Activated naive CD4-positive, alpha-beta T cell treated with anti-CD3 and anti-CD28 coated beads, Interleukin-2, amount 50 U/mL, for 24 hours (primary cell): ENCODE results near the gene RTN3.

Experiments used
- H3K27ac Mint-ChIP-seq: one replicate; pipeline ENCODE4 v1.8.0; 2021; ENCODE audit warnings: mild to moderate bottlenecking, mixed read lengths
- H3K27me3 Mint-ChIP-seq: one replicate; pipeline ENCODE4 v1.8.0; 2021; ENCODE audit warnings: mixed read lengths
- H3K36me3 Mint-ChIP-seq: one replicate; pipeline ENCODE4 v1.8.0; 2021; ENCODE audit warnings: mixed read lengths
- H3K4me1 Mint-ChIP-seq: one replicate; pipeline ENCODE4 v1.8.0; 2021; ENCODE audit warnings: mixed read lengths
- H3K4me3 Mint-ChIP-seq: one replicate; pipeline ENCODE4 v1.8.0; 2021; ENCODE audit warnings: mild to moderate bottlenecking, mixed read lengths
- H3K9me3 Mint-ChIP-seq: one replicate; pipeline ENCODE4 v1.8.0; 2021; ENCODE audit warnings: mixed read lengths

The RTN3 gene

GRCh38 chr11:63708764-63709163 lies 27.5 kb downstream of the RTN3 start:
- peaks cover 7% of the 10 kb centered on the region for H3K36me3 Mint-ChIP-seq
- H3K4me3 Mint-ChIP-seq: no peak overlapping the region
- H3K4me1 Mint-ChIP-seq: peaks cover 14% of the 10 kb centered on the region
- H3K27me3 Mint-ChIP-seq: no peaks in the 10 kb centered on the region
- H3K9me3 Mint-ChIP-seq: no peaks in the 10 kb centered on the region
- H3K27ac Mint-ChIP-seq: no peak overlapping the region

- H3K36me3 Mint-ChIP-seq: peaks cover 7% of the 10 kb centered on the region
- no peak overlapping the region for H3K27ac Mint-ChIP-seq
- peaks cover 14% of the 10 kb centered on the region for H3K4me1 Mint-ChIP-seq
- H3K4me3 Mint-ChIP-seq: no peak overlapping the region
- H3K9me3 Mint-ChIP-seq: no peaks in the 10 kb centered on the region
- no peaks in the 10 kb centered on the region for H3K27me3 Mint-ChIP-seq
These were observed 28.1 kb downstream of the RTN3 start for GRCh38 chr11:63709336-63709884.

- Mint-ChIP-seq H3K36me3 (peaks cover 5% of the 10 kb centered on the region), H3K4me1 (peaks cover 15% of the 10 kb centered on the region), H3K27me3 (no peaks in the 10 kb centered on the region), H3K4me3 (no peak overlapping the region), H3K9me3 (no peaks in the 10 kb centered on the region), H3K27ac (no peak overlapping the region)
These were observed 29.3 kb downstream of the RTN3 start for GRCh38 chr11:63710476-63711217.

- Mint-ChIP-seq H3K4me1 (peaks cover 15% of the 10 kb centered on the region), H3K4me3 (no peak overlapping the region), H3K36me3 (peaks cover 5% of the 10 kb centered on the region), H3K27ac (no peak overlapping the region), H3K9me3 (no peaks in the 10 kb centered on the region), H3K27me3 (no peaks in the 10 kb centered on the region)
These were observed 30.5 kb downstream of the RTN3 start for GRCh38 chr11:63711838-63712237.

- no peaks in the 10 kb centered on the region for H3K9me3 Mint-ChIP-seq
These were observed 32.5 kb downstream of the RTN3 start for GRCh38 chr11:63713766-63714165.

GRCh38 chr11:63716046-63716445 lies 34.7 kb downstream of the RTN3 start:
- Mint-ChIP-seq H3K9me3 (no peaks in the 10 kb centered on the region), H3K27me3 (no peaks in the 10 kb centered on the region), H3K4me1 (peaks cover 4% of the 10 kb centered on the region), H3K36me3 (peaks cover 5% of the 10 kb centered on the region), H3K27ac (no peak overlapping the region), H3K4me3 (no peak overlapping the region)

More at GRCh38 chr11:63713766-63714165, 32.5 kb downstream of the RTN3 start:
- Mint-ChIP-seq H3K4me1 (peaks cover 13% of the 10 kb centered on the region), H3K36me3 (peaks cover 5% of the 10 kb centered on the region), H3K27me3 (no peaks in the 10 kb centered on the region), H3K4me3 (no peak overlapping the region), H3K27ac (no peak overlapping the region)

GRCh38 chr11:63719001-63719400 lies 37.7 kb downstream of the RTN3 start:
- no peak overlapping the region for H3K27ac Mint-ChIP-seq
- no peaks in the 10 kb centered on the region for H3K36me3 Mint-ChIP-seq
- H3K9me3 Mint-ChIP-seq: no peaks in the 10 kb centered on the region
- no peaks in the 10 kb centered on the region for H3K27me3 Mint-ChIP-seq
- H3K4me3 Mint-ChIP-seq: no peak overlapping the region
- peaks cover 4% of the 10 kb centered on the region for H3K4me1 Mint-ChIP-seq

DNA sequence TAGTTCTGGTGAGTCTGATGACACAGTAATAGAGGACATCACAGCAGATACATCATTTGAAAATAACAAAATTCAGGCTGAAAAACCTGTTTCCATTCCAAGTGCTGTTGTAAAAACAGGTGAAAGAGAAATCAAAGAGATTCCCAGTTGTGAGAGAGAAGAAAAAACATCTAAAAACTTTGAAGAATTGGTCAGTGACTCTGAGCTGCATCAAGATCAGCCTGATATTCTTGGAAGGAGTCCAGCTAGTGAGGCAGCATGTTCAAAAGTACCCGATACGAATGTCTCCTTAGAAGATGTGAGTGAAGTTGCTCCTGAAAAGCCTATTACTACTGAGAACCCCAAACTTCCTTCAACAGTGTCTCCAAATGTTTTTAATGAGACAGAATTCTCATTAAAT lies 38.7 kb downstream of the RTN3 start:
- no peaks in the 10 kb centered on the region for H3K27me3 Mint-ChIP-seq
- H3K36me3 Mint-ChIP-seq: no peaks in the 10 kb centered on the region
- no peak overlapping the region for H3K27ac Mint-ChIP-seq
- peaks cover 3% of the 10 kb centered on the region for H3K4me1 Mint-ChIP-seq
- no peaks in the 10 kb centered on the region for H3K9me3 Mint-ChIP-seq
- H3K4me3 Mint-ChIP-seq: no peak overlapping the region

DNA sequence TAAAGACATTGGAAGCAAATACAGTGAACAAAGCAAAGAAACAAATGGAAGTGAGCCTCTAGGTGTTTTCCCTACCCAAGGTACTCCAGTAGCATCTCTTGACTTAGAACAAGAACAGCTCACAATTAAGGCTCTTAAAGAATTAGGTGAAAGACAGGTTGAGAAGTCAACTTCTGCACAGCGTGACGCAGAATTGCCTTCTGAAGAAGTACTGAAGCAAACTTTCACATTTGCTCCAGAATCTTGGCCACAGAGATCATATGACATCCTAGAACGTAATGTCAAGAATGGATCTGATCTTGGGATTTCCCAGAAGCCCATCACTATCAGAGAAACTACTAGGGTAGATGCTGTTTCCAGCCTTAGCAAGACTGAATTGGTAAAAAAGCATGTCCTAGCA lies 39.3 kb downstream of the RTN3 start:
- no peaks in the 10 kb centered on the region for H3K4me1 Mint-ChIP-seq
- no peak overlapping the region for H3K4me3 Mint-ChIP-seq
- no peaks in the 10 kb centered on the region for H3K9me3 Mint-ChIP-seq
- no peaks in the 10 kb centered on the region for H3K36me3 Mint-ChIP-seq
- no peak overlapping the region for H3K27ac Mint-ChIP-seq
- no peaks in the 10 kb centered on the region for H3K27me3 Mint-ChIP-seq

DNA sequence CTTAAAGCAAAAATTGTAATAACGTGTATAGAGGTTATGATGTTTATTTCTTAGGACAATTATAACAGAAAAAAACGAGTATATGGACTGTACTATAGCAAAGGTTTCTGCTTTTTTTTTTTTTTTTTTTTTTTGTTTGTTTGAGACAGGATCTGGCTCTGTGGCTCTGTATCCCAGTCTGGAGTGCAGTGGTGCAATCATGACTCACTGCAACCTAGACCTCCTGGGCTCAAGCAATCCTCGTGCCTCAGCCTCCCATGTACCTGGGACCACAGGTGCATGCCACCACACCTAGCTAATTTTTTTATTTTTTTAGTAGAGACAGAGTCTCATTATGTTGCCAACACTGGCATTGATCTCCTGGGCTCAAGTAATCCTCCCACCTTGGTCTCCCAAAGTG lies 48.0 kb downstream of the RTN3 start:
- H3K9me3 Mint-ChIP-seq: no peaks in the 10 kb centered on the region
- no peaks in the 10 kb centered on the region for H3K4me1 Mint-ChIP-seq
- no peak overlapping the region for H3K4me3 Mint-ChIP-seq
- H3K36me3 Mint-ChIP-seq: peaks cover 4% of the 10 kb centered on the region
- no peaks in the 10 kb centered on the region for H3K27me3 Mint-ChIP-seq
- no peak overlapping the region for H3K27ac Mint-ChIP-seq

- Mint-ChIP-seq H3K9me3 (no peaks in the 10 kb centered on the region), H3K36me3 (no peaks in the 10 kb centered on the region), H3K27ac (no peak overlapping the region), H3K4me1 (peaks cover 4% of the 10 kb centered on the region), H3K4me3 (no peak overlapping the region), H3K27me3 (no peaks in the 10 kb centered on the region)
These were observed 55.6 kb downstream of the RTN3 start for GRCh38 chr11:63736864-63737263.

DNA sequence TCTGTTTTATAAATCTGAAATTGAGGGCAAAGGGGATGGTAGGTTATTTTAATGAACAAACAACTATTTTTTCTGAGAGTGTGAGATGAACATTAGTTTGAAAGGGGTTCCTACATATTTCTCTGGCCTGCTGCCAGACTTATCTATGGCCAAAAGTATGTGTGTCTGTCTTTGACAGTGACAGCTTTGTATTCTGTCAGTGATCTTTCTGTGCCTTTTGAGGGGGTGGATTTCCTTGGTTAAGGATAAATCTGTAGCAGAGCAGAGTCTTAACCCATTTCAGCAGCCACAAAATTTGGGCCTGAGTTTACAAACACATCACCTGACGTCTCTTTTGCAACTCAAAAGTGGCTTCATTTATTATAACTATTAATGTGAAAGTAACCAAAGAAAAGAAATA lies 56.4 kb downstream of the RTN3 start:
- Mint-ChIP-seq H3K27ac (no peak overlapping the region), H3K4me1 (peaks cover 4% of the 10 kb centered on the region), H3K4me3 (no peak overlapping the region), H3K9me3 (no peaks in the 10 kb centered on the region), H3K27me3 (no peaks in the 10 kb centered on the region), H3K36me3 (no peaks in the 10 kb centered on the region)

DNA sequence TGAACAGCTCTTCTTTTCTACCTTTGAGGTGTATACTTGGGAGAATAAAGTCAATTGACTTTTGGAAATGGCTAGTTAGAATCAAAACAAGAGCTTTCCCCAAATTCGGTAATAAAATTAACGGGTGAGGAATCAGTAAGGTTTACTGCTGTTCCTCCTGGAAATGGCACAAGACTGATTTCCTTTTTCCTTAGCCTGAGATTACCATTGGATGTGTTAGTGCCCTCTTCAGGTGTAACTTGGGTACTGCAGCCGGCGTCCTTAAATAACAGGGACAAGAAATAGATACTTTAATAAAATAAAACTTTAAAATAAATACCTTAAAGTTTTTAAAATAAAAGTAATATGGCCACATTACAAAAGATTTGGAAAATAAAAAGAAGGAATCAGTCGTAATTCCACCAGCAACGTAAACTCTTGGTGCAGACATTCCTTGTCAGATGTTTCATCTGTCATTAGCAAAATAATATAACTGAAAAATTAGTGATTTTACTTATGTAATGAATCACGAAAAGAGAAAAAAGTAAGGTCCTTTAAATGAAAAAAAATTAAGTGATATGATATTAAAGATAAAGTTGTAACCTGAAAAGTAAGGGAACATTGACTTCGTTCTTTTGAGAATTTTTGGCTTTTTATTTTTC lies 57.5 kb downstream of the RTN3 start:
- no peak overlapping the region for H3K27ac Mint-ChIP-seq
- H3K4me1 Mint-ChIP-seq: peaks cover 4% of the 10 kb centered on the region
- H3K9me3 Mint-ChIP-seq: no peaks in the 10 kb centered on the region
- no peaks in the 10 kb centered on the region for H3K27me3 Mint-ChIP-seq
- no peaks in the 10 kb centered on the region for H3K36me3 Mint-ChIP-seq
- H3K4me3 Mint-ChIP-seq: no peak overlapping the region

- H3K4me3 Mint-ChIP-seq: no peak overlapping the region
- no peaks in the 10 kb centered on the region for H3K27me3 Mint-ChIP-seq
- no peaks in the 10 kb centered on the region for H3K9me3 Mint-ChIP-seq
- H3K36me3 Mint-ChIP-seq: peaks cover 1% of the 10 kb centered on the region
- H3K27ac Mint-ChIP-seq: no peak overlapping the region
- H3K4me1 Mint-ChIP-seq: no peaks in the 10 kb centered on the region
These were observed 64.2 kb downstream of the RTN3 start for GRCh38 chr11:63745304-63746170.

DNA sequence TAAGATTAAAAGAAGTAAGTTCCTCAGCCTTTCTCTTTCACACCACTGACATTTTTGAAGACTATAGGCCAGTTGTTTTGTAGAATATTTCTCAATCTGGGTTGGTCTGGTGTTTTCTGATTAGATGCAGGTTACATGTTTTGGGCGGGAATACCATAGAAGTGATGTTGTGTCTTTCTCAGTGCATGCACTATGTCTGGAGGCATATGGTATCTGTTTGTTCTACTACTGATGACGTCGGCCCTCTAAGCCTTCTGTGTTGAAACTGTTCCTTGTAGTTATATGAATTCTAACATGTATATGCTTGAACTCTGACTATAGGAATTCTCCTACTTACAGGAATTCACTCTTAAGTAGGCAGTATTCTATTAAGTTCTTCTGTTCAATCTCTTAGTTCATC lies 65.7 kb downstream of the RTN3 start:
- peaks cover 4% of the 10 kb centered on the region for H3K36me3 Mint-ChIP-seq
- no peak overlapping the region for H3K27ac Mint-ChIP-seq
- H3K27me3 Mint-ChIP-seq: no peaks in the 10 kb centered on the region
- H3K4me1 Mint-ChIP-seq: no peaks in the 10 kb centered on the region
- H3K4me3 Mint-ChIP-seq: no peak overlapping the region
- H3K9me3 Mint-ChIP-seq: no peaks in the 10 kb centered on the region

- Mint-ChIP-seq H3K4me3 (no peak overlapping the region), H3K27me3 (no peaks in the 10 kb centered on the region), H3K27ac (no peak overlapping the region), H3K4me1 (no peaks in the 10 kb centered on the region), H3K36me3 (peaks cover 7% of the 10 kb centered on the region), H3K9me3 (no peaks in the 10 kb centered on the region)
These were observed 68.3 kb downstream of the RTN3 start for GRCh38 chr11:63749624-63750023.
